Measurements from ENCODE around the gene CDH3.

DNA sequence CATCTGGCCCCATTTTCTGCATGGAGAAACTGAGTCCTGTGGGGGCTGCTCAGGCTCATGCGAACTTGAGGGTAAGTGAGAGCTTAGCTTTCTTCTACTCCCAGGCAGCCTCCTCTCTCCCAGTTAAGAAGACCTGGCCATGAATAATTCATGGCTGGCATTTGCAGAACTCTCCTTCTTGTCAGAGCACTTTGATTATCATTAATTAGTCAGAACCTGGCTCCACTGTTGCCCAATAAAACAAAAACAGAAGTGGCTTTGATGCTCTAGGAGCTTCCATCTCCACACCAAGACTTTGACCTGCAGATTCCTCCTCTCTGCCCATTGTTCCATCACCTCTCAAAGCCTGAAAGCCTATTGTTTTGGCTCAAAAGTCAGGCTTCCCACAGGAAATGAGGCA lies 45.5 kb upstream of the CDH3 start:
- TF ChIP-seq, protein P1, sequence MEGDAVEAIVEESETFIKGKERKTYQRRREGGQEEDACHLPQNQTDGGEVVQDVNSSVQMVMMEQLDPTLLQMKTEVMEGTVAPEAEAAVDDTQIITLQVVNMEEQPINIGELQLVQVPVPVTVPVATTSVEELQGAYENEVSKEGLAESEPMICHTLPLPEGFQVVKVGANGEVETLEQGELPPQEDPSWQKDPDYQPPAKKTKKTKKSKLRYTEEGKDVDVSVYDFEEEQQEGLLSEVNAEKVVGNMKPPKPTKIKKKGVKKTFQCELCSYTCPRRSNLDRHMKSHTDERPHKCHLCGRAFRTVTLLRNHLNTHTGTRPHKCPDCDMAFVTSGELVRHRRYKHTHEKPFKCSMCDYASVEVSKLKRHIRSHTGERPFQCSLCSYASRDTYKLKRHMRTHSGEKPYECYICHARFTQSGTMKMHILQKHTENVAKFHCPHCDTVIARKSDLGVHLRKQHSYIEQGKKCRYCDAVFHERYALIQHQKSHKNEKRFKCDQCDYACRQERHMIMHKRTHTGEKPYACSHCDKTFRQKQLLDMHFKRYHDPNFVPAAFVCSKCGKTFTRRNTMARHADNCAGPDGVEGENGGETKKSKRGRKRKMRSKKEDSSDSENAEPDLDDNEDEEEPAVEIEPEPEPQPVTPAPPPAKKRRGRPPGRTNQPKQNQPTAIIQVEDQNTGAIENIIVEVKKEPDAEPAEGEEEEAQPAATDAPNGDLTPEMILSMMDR (IDR thresholded peaks at IDR 0.05): no peak
- no peak for TF ChIP-seq POLR2A (IDR thresholded peaks at IDR 0.05)

Measured in esophagus squamous epithelium (tissue), 4 donors.